ENCODE measurements around the gene SCLT1. TPM values are rescaled to one million over a fixed set of nuclear protein-coding genes. Genes with fewer than 3 reads are reported as not detected.

SCLT1 gene
- total and polyA plus RNA-seq, 2 of the 8 experiments (the other 6 are each of a cell fraction or from before 2014, with no cell fraction given), result 4.8 to 13.1 TPM

DNA sequence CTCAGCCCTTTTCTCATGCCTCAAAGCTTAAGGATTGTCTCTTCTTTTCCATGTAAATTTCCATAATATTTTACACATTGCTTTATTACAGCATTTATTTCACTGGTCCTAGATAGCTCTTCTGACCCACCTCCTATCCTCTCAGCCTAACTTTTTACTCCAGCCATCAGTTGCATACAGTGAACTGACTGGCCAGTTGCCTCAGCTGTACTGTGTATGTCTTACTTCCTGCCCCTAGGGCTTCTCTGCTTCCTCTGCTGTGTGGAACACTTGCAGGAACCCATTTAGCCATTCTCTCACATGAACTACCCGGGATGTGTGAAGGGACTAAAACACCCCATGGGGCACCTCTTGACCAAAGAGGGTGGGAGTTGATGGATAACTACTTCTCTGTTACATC lies 20.6 kb upstream of the SCLT1 start:
- H3K23ac ChIP-seq (ENCODE audit: insufficient read length), result no peak overlapping the region
- no peak overlapping the region for H3K56ac ChIP-seq (replicated peaks; ENCODE audit: insufficient read length, low read depth, low read length)
- no peak overlapping the region for H3K18ac ChIP-seq (ENCODE audit: extremely low read depth, low read length)
- TF ChIP-seq FOSL1 (IDR thresholded peaks at IDR 0.05; ENCODE audit: insufficient read depth, low read depth, low read length) (no peak), MAFK (IDR thresholded peaks at IDR 0.05; ENCODE audit: low read depth, low read length) (no peak), JUND (IDR thresholded peaks at IDR 0.05; ENCODE audit: low read length) (no peak), EP300 (IDR thresholded peaks at IDR 0.05; ENCODE audit: borderline replicate concordance in 1 of 2, low read depth in 2 of 2, low read length in 2 of 2) (no peak), E2F6 (IDR thresholded peaks at IDR 0.05) (no peak), JUN (IDR thresholded peaks at IDR 0.05; ENCODE audit: low read depth, low read length) (no peak), SP4 (IDR thresholded peaks at IDR 0.05; ENCODE audit: low read length) (no peak), HDAC2 (IDR thresholded peaks at IDR 0.05; ENCODE audit: borderline replicate concordance in 1 of 2, low read depth in 2 of 2, low read length in 2 of 2) (no peak)
- TF ChIP-seq, protein P1, sequence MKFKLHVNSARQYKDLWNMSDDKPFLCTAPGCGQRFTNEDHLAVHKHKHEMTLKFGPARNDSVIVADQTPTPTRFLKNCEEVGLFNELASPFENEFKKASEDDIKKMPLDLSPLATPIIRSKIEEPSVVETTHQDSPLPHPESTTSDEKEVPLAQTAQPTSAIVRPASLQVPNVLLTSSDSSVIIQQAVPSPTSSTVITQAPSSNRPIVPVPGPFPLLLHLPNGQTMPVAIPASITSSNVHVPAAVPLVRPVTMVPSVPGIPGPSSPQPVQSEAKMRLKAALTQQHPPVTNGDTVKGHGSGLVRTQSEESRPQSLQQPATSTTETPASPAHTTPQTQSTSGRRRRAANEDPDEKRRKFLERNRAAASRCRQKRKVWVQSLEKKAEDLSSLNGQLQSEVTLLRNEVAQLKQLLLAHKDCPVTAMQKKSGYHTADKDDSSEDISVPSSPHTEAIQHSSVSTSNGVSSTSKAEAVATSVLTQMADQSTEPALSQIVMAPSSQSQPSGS (IDR thresholded peaks at IDR 0.05; ENCODE audit: low read length), result no peak
- no peak overlapping the region for H2BK12ac ChIP-seq (ENCODE audit: low read depth, low read length)
- H2BK15ac ChIP-seq (ENCODE audit: low read length), result no peak overlapping the region
- H2AFZ ChIP-seq (ENCODE audit: low read length), result no peak overlapping the region
- H2AK5ac ChIP-seq (ENCODE audit: low read depth, low read length), result no peak overlapping the region
- no peaks in the 10 kb centered on the region for H3K79me1 ChIP-seq (ENCODE audit: low read depth, low read length)
- no peaks in the 10 kb centered on the region for H3K36me3 ChIP-seq (ENCODE audit: control insufficient read depth in 2 of 4, insufficient read depth in 4 of 4, low read length in 3 of 4)
- FAIRE-seq (no peak), DNase-seq (ENCODE audit: low read depth in 1 of 2, low spot score in 2 of 2) (no peak)
- CTCF ChIA-PET (ENCODE audit: partially characterized antibody), result no interaction called here
- no peak overlapping the region for H2BK120ac ChIP-seq (replicated peaks; ENCODE audit: low read depth, low read length)
- no peak overlapping the region for H3K9ac ChIP-seq (replicated peaks in 1 of 4; ENCODE audit: extremely low read depth in 1 of 4, low read depth in 3 of 4, low read length in 3 of 4)
- H2BK20ac ChIP-seq (ENCODE audit: low read length), result no peak overlapping the region
- 79% methylated on average over 1 of the region's 1 CpG; no CpG with 5 or more reads in 1 of the 2 experiments for WGBS, 2 experiments (ENCODE audit: extremely low coverage in 1 of 2, insufficient coverage in 1 of 2, insufficient read length in 1 of 2, insufficient replicate concordance in 2 of 2, low coverage in 1 of 2, low lambda C conversion rate in 2 of 2, missing lambda C conversion rate in 1 of 2)
- no peak overlapping the region for H3K4ac ChIP-seq (replicated peaks; ENCODE audit: insufficient read length, low read depth, low read length)
- H3K27me3 ChIP-seq (replicated peaks in 1 of 4; ENCODE audit: control insufficient read depth in 3 of 4, extremely low read depth in 1 of 4, insufficient read depth in 3 of 4, low read length in 3 of 4), result peaks cover 0 to 1% (median 0%) of the 10 kb centered on the region in 4 experiments; a peak in 1 of 7 replicates
- no peak overlapping the region for H4K91ac ChIP-seq (replicated peaks; ENCODE audit: insufficient read length, low read length)
- no peak overlapping the region for H4K5ac ChIP-seq (ENCODE audit: insufficient read length, low read depth, low read length)
- no peak overlapping the region for H3K14ac ChIP-seq (ENCODE audit: insufficient read length)
- no peaks in the 10 kb centered on the region for H4K20me1 ChIP-seq (replicated peaks in 1 of 2; ENCODE audit: control insufficient read depth in 1 of 2, insufficient read depth in 2 of 2, low read length in 2 of 2)
- H4K8ac ChIP-seq (ENCODE audit: extremely low read depth, insufficient read depth, low read length), result no peak overlapping the region
- POLR2A ChIA-PET (ENCODE audit: partially characterized antibody), result interaction anchor here (0.6 kb wide), 1 partner anchor 9 kb away, joined by 3 read pairs; no protein-coding TSS in a partner anchor
- H3K79me2 ChIP-seq (ENCODE audit: control insufficient read depth in 1 of 2, insufficient read depth in 2 of 2, low read length in 2 of 2), result no peaks in the 10 kb centered on the region
- H3K23me2 ChIP-seq (ENCODE audit: low read depth, low read length), result no peaks in the 10 kb centered on the region
- H3K4me2 ChIP-seq (ENCODE audit: insufficient read depth in 1 of 2, low read depth in 2 of 2, low read length in 2 of 2), result no peak overlapping the region
- peaks cover 0 to 2% (median 0%) of the 10 kb centered on the region in 4 experiments; a peak in 2 of 7 replicates for H3K4me1 ChIP-seq (replicated peaks in 1 of 4; ENCODE audit: control insufficient read depth in 3 of 4, insufficient read depth in 4 of 4, low read length in 3 of 4)
- H3K27ac ChIP-seq (ENCODE audit: low read depth, low read length), result no peak overlapping the region
- no peak overlapping the region for H3K4me3 ChIP-seq (ENCODE audit: extremely low read depth in 1 of 4, insufficient read depth in 2 of 4, low read depth in 3 of 4, low read length in 4 of 4)
- no peaks in the 10 kb centered on the region for H3K9me3 ChIP-seq (ENCODE audit: insufficient read depth in 2 of 2, low read depth in 1 of 2, low read length in 1 of 2)
- no peak overlapping the region for H2BK5ac ChIP-seq (ENCODE audit: low read depth, low read length)

Measured in H1 (cell line).